Astrocyte (in vitro differentiated cells and primary cell): Measurements from ENCODE around the gene SKAP2. TPM values are rescaled to one million over a fixed set of nuclear protein-coding genes. Genes with fewer than 3 reads are reported as not detected.

Experiments used
- DNase-seq: peaks from one replicate; pipeline ENCODE4 v3.0.0-alpha.2; 2010; ENCODE audit warnings: low read depth
- FAIRE-seq: peaks from 2 replicates; lab custom pipeline; 2011; peaks lifted over from hg19 to GRCh38; lab: Jason Lieb, UNC
- H2AFZ ChIP-seq: 2 replicates; pipeline ENCODE4 v1.6.0; 2012; ENCODE audit warnings: low read depth, low read length, inconsistent platforms
- H3K27ac ChIP-seq: 2 replicates; pipeline ENCODE4 v1.5.1; 2011; ENCODE audit warnings: low read depth, low read length, inconsistent platforms
- H3K27me3 ChIP-seq: 2 replicates; pipeline ENCODE4 v1.6.0; 2011; ENCODE audit warnings: low read length, inconsistent platforms; ENCODE audit not compliant: insufficient read depth
- H3K36me3 ChIP-seq: 2 replicates; pipeline ENCODE4 v1.5.1; 2011; ENCODE audit warnings: low read length, inconsistent platforms; ENCODE audit not compliant: insufficient read depth
- H3K4me1 ChIP-seq: 2 replicates; pipeline ENCODE4 v1.5.1; 2011; ENCODE audit warnings: low read length, inconsistent platforms; ENCODE audit not compliant: insufficient read depth
- H3K4me2 ChIP-seq: 2 replicates; pipeline ENCODE4 v1.6.0; 2012; ENCODE audit warnings: low read length, inconsistent platforms
- H3K4me3 ChIP-seq: 2 replicates; pipeline ENCODE4 v1.5.1; 2011; ENCODE audit warnings: low read depth, mild to moderate bottlenecking, low read length, inconsistent platforms; ENCODE audit not compliant: insufficient read depth
- H3K79me2 ChIP-seq: 2 replicates; pipeline ENCODE4 v1.6.0; 2012; ENCODE audit warnings: mild to moderate bottlenecking, low read length, inconsistent platforms; ENCODE audit not compliant: insufficient read depth
- H3K9ac ChIP-seq: 2 replicates; pipeline ENCODE4 v1.6.0; 2012; ENCODE audit warnings: mild to moderate bottlenecking, low read length, inconsistent platforms
- H3K9me3 ChIP-seq: 2 replicates; pipeline ENCODE4 v1.5.1; 2012; ENCODE audit warnings: low read depth, mild to moderate bottlenecking, low read length, inconsistent platforms; ENCODE audit not compliant: insufficient read depth
- H4K20me1 ChIP-seq: 2 replicates; pipeline ENCODE4 v1.6.0; 2012; ENCODE audit warnings: low read length, inconsistent platforms; ENCODE audit not compliant: insufficient read depth
- H3K27ac Mint-ChIP-seq: one replicate; pipeline ENCODE4 v1.8.0; 2021; ENCODE audit warnings: mild to moderate bottlenecking, mixed read lengths; ENCODE audit not compliant: unreplicated experiment
- H3K27me3 Mint-ChIP-seq: one replicate; pipeline ENCODE4 v1.8.0; 2021; ENCODE audit warnings: low read depth, mixed read lengths; ENCODE audit not compliant: unreplicated experiment
- H3K36me3 Mint-ChIP-seq: one replicate; pipeline ENCODE4 v1.8.0; 2021; ENCODE audit warnings: low read depth, mixed read lengths; ENCODE audit not compliant: unreplicated experiment
- H3K4me1 Mint-ChIP-seq: one replicate; pipeline ENCODE4 v1.8.0; 2021; ENCODE audit warnings: low read depth, mixed read lengths; ENCODE audit not compliant: unreplicated experiment
- H3K4me3 Mint-ChIP-seq: one replicate; pipeline ENCODE4 v1.8.0; 2021; ENCODE audit warnings: mild to moderate bottlenecking, moderate library complexity, mixed read lengths; ENCODE audit not compliant: unreplicated experiment
- H3K9me3 Mint-ChIP-seq: one replicate; pipeline ENCODE4 v1.8.0; 2021; ENCODE audit warnings: mild to moderate bottlenecking, mixed read lengths; ENCODE audit not compliant: unreplicated experiment
- CTCF ChIP-seq: IDR thresholded peaks from 2 replicates; pipeline ENCODE4 v1.5.1; 2011; ENCODE audit warnings: low read depth, mild to moderate bottlenecking, inconsistent platforms, low read length, moderate library complexity; ENCODE audit not compliant: insufficient read depth
- EZH2 ChIP-seq: IDR thresholded peaks from 2 replicates; pipeline ENCODE4 v1.6.1; 2012; ENCODE audit warnings: mild to moderate bottlenecking, low read length, inconsistent platforms; ENCODE audit not compliant: insufficient read depth
- total RNA-seq: library from RNA; stranded (reverse); gene quantifications from 2 replicates; pipeline ENCODE4 v1.2.1, GENCODE V29; 2021

Gene SKAP2
- total RNA-seq, 1 donor from 2014 or later: 10.1 TPM

- no peaks in the 10 kb centered on the region for H3K9me3 Mint-ChIP-seq
- FAIRE-seq: no peak
- no peak for TF ChIP-seq CTCF
- no peak for TF ChIP-seq EZH2
Observed at GRCh38 chr7:26638140-26638539, 226.2 kb downstream of the SKAP2 start.

GRCh38 chr7:26637610-26638009, 226.8 kb downstream of the SKAP2 start:
- H3K79me2 ChIP-seq: no peaks in the 10 kb centered on the region
- Mint-ChIP-seq H3K9me3 (no peaks in the 10 kb centered on the region), H3K4me3 (no peak overlapping the region), H3K36me3 (no peaks in the 10 kb centered on the region), H3K27me3 (peaks cover 2% of the 10 kb centered on the region), H3K4me1 (no peaks in the 10 kb centered on the region), H3K27ac (no peak overlapping the region)
- H3K27me3 ChIP-seq: no peaks in the 10 kb centered on the region
- H3K4me1 ChIP-seq: no peaks in the 10 kb centered on the region
- H3K36me3 ChIP-seq: no peaks in the 10 kb centered on the region
- no peak overlapping the region for H3K27ac ChIP-seq
- no peak overlapping the region for H2AFZ ChIP-seq
- H3K9ac ChIP-seq: no peak overlapping the region
- DNase-seq (no peak), FAIRE-seq (no peak)
- TF ChIP-seq EZH2: no peak
- no peak for TF ChIP-seq CTCF
- H3K4me2 ChIP-seq: no peak overlapping the region
- no peaks in the 10 kb centered on the region for H3K9me3 ChIP-seq
- H3K4me3 ChIP-seq: no peak overlapping the region
- H4K20me1 ChIP-seq: no peaks in the 10 kb centered on the region

More at GRCh38 chr7:26638140-26638539, 226.2 kb downstream of the SKAP2 start:
- H3K4me3 ChIP-seq: no peak overlapping the region
- Mint-ChIP-seq H3K27ac (no peak overlapping the region), H3K4me1 (no peaks in the 10 kb centered on the region), H3K4me3 (no peak overlapping the region), H3K36me3 (no peaks in the 10 kb centered on the region), H3K27me3 (peaks cover 2% of the 10 kb centered on the region)
- no peak overlapping the region for H2AFZ ChIP-seq
- H3K36me3 ChIP-seq: no peaks in the 10 kb centered on the region
- H4K20me1 ChIP-seq: no peaks in the 10 kb centered on the region
- no peaks in the 10 kb centered on the region for H3K79me2 ChIP-seq
- no peak overlapping the region for H3K4me2 ChIP-seq
- H3K9me3 ChIP-seq: no peaks in the 10 kb centered on the region
- no peaks in the 10 kb centered on the region for H3K27me3 ChIP-seq
- no peak overlapping the region for H3K27ac ChIP-seq
- no peak for DNase-seq
- H3K9ac ChIP-seq: no peak overlapping the region
- H3K4me1 ChIP-seq: no peaks in the 10 kb centered on the region

GRCh38 chr7:26636808-26637207, 227.6 kb downstream of the SKAP2 start:
- H2AFZ ChIP-seq: no peak overlapping the region
- Mint-ChIP-seq H3K27me3 (peaks cover 2% of the 10 kb centered on the region), H3K36me3 (no peaks in the 10 kb centered on the region), H3K27ac (no peak overlapping the region), H3K4me3 (no peak overlapping the region), H3K4me1 (no peaks in the 10 kb centered on the region), H3K9me3 (no peaks in the 10 kb centered on the region)
- H3K27me3 ChIP-seq: no peaks in the 10 kb centered on the region
- no peaks in the 10 kb centered on the region for H3K9me3 ChIP-seq
- no peaks in the 10 kb centered on the region for H3K79me2 ChIP-seq
- H3K4me3 ChIP-seq: no peak overlapping the region
- no peak overlapping the region for H3K9ac ChIP-seq
- H3K27ac ChIP-seq: no peak overlapping the region
- H3K36me3 ChIP-seq: no peaks in the 10 kb centered on the region
- no peak overlapping the region for H3K4me2 ChIP-seq
- H3K4me1 ChIP-seq: no peaks in the 10 kb centered on the region
- TF ChIP-seq CTCF (no peak), EZH2 (no peak)
- H4K20me1 ChIP-seq: no peaks in the 10 kb centered on the region
- DNase-seq: no peak
- no peak for FAIRE-seq
